ENCODE data around the gene KPNA4.
A peak's percentile ranks its signal among the peaks of the same experiment; 100 is the strongest.
"Not testable (repeated sequence)": the region's sequence is repeated elsewhere in the genome, so short reads cannot be mapped to it uniquely, and the experiment has no call there.

KPNA4 gene

GRCh38 chr3:160569894-160570652, 4.7 kb upstream of the KPNA4 start:
- no peak for DNase-seq

GRCh38 chr3:160568989-160569388, 3.6 kb upstream of the KPNA4 start:
- no peak for DNase-seq

- DNase-seq: no peak
Measured at GRCh38 chr3:160567774-160568173, 2.4 kb upstream of the KPNA4 start.

GRCh38 chr3:160566499-160566898, 1.1 kb upstream of the KPNA4 start:
- DNase-seq: no peak

GRCh38 chr3:160564949-160565441, 376 bp downstream of the KPNA4 start:
- DNase-seq: peak; percentile 47 to 58

GRCh38 chr3:160564258-160564911, 986 bp downstream of the KPNA4 start:
- no peak for DNase-seq

- DNase-seq: no peak
Measured at GRCh38 chr3:160562952-160563351, 2.4 kb downstream of the KPNA4 start.

GRCh38 chr3:160557571-160557970, 7.8 kb downstream of the KPNA4 start:
- no peak for DNase-seq

- no peak for DNase-seq
Measured at GRCh38 chr3:160556141-160556540, 9.2 kb downstream of the KPNA4 start.

GRCh38 chr3:160554980-160555379, 10.4 kb downstream of the KPNA4 start:
- DNase-seq: no peak

- DNase-seq: no peak
Measured at GRCh38 chr3:160553827-160554226, 11.5 kb downstream of the KPNA4 start.

- no peak for DNase-seq
Measured at GRCh38 chr3:160546727-160547126, 18.6 kb downstream of the KPNA4 start.

GRCh38 chr3:160545504-160545871, 19.9 kb downstream of the KPNA4 start:
- DNase-seq: no peak

GRCh38 chr3:160544844-160545503, 20.4 kb downstream of the KPNA4 start:
- DNase-seq: no peak

GRCh38 chr3:160540551-160540950, 24.8 kb downstream of the KPNA4 start:
- no peak for DNase-seq

GRCh38 chr3:160538895-160539294, 26.5 kb downstream of the KPNA4 start:
- DNase-seq: no peak

GRCh38 chr3:160537729-160538128, 27.6 kb downstream of the KPNA4 start:
- no peak for DNase-seq

GRCh38 chr3:160532371-160532770, 33.0 kb downstream of the KPNA4 start:
- no peak for DNase-seq

GRCh38 chr3:160531311-160531710, 34.1 kb downstream of the KPNA4 start:
- DNase-seq: no peak

GRCh38 chr3:160516391-160516790, 49.0 kb downstream of the KPNA4 start:
- DNase-seq: not testable (repeated sequence)

- no peak for DNase-seq
Measured at GRCh38 chr3:160501325-160501724, 64.0 kb downstream of the KPNA4 start.

- DNase-seq: no peak
Measured at GRCh38 chr3:160498202-160498601, 67.2 kb downstream of the KPNA4 start.

- DNase-seq: no peak
Measured at GRCh38 chr3:160490166-160490565, 75.2 kb downstream of the KPNA4 start.

GRCh38 chr3:160486459-160486869, 78.9 kb downstream of the KPNA4 start:
- no peak for DNase-seq

All from stimulated activated CD4-positive, alpha-beta T cell treated with anti-CD3 and anti-CD28 coated beads, Interleukin-4, amount 100 ng/mL, for 4 hours (primary cell).